IMR-90 (cell line): ENCODE data around the gene MGAT5B.

Experiments
- CTCF ChIP-seq: conservative IDR thresholded peaks from 2 replicates; pipeline ENCODE4 v1.5.1; 2012; ENCODE audit warnings: mild to moderate bottlenecking, low read depth, low read length, improper control_type of control experiment
- ELK1 ChIP-seq: fragments of 150-350 bp; IDR thresholded peaks from 2 replicates; pipeline ENCODE4 v1.6.1; 2016; ENCODE audit warnings: low read depth, mild to moderate bottlenecking, low read length, moderate library complexity, borderline replicate concordance
- MAFK ChIP-seq: IDR thresholded peaks from 2 replicates; pipeline ENCODE4 v1.6.1; 2012; ENCODE audit warnings: low read depth, low read length, improper control_type of control experiment
- MXI1 ChIP-seq: IDR thresholded peaks from 2 replicates; pipeline ENCODE4 v1.6.1; 2012; ENCODE audit warnings: low read depth, mild to moderate bottlenecking, low read length, moderate library complexity, borderline replicate concordance
- POLR2A ChIP-seq: IDR thresholded peaks from 2 replicates; pipeline ENCODE4 v1.6.1; 2012; ENCODE audit warnings: mild to moderate bottlenecking, low read depth, low read length
- RFX5 ChIP-seq: IDR thresholded peaks from 2 replicates; pipeline ENCODE4 v1.8.0; 2012; ENCODE audit warnings: low read depth, mild to moderate bottlenecking, low read length, moderate library complexity
- SMC3 ChIP-seq: fragments of 150-350 bp; IDR thresholded peaks from 2 replicates; pipeline ENCODE4 v1.6.1; 2016; ENCODE audit warnings: low read depth, mild to moderate bottlenecking, antibody characterized with exemption, low read length, moderate library complexity
- USF2 ChIP-seq: fragments of 150-350 bp; IDR thresholded peaks from 2 replicates; pipeline ENCODE4 v1.6.1; 2017; ENCODE audit warnings: mild to moderate bottlenecking, antibody characterized with exemption, low read length, low read depth

- TF ChIP-seq MXI1 (no peak), CTCF (no peak), USF2 (no peak), ELK1 (no peak), MAFK (no peak), SMC3 (no peak), RFX5 (no peak), POLR2A (no peak)
Observed at GRCh38 chr17:76915840-76916510, 47.8 kb downstream of the MGAT5B start.
